Measurements from ENCODE around the gene DENND4B. TPM values are rescaled to one million over a fixed set of nuclear protein-coding genes. Genes with fewer than 3 reads are reported as not detected.

DENND4B gene
- total and polyA plus RNA-seq, 2 experiments from 2014 or later = 3.9 to 6.1 TPM

DNA sequence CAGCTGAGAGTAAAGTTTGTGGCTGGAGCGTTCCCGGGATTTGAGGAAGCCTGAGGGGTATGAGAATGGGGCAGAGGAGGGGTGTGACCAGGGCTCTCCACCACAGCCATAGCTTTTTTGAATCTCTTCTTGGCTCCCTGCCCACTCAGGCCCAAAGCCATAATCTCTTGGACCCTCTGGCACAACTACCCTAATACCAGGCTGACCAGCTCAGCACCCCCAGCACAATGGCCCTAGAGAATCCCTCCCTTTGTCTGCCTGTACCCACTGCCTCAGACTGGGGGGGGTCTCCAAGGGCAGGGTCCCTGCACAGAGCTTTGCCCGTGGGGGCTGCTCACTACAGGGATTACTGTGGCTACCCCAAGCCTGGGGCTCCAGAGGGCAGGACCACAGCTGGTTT lies 7.5 kb downstream of the DENND4B start:
- WGBS, 2 experiments (ENCODE audit: low coverage in 1 of 2, low lambda C conversion rate in 2 of 2, missing lambda C conversion rate in 2 of 2) = 95 to 100% methylated on average over 3 of the region's 3 CpGs
- Histone ChIP-seq H3K79me2 (ENCODE audit: insufficient read depth) (peaks cover 4% of the 10 kb centered on the region), H3K9me3 (ENCODE audit: low read depth) (no peaks in the 10 kb centered on the region), H2AFZ (no peak overlapping the region), H4K20me1 (ENCODE audit: insufficient read depth) (no peaks in the 10 kb centered on the region), H3K27ac (no peak overlapping the region), H3K4me3 (no peak overlapping the region), H3K9ac (no peak overlapping the region), H3F3A (ENCODE audit: insufficient read depth) (no peaks in the 10 kb centered on the region), H3K27me3 (replicated peaks; ENCODE audit: insufficient read depth) (no peaks in the 10 kb centered on the region), H3K9me2 (ENCODE audit: insufficient read depth) (no peaks in the 10 kb centered on the region), H3K4me2 (ENCODE audit: unreplicated experiment) (no peak overlapping the region), H3K4me1 (ENCODE audit: insufficient read depth) (no peaks in the 10 kb centered on the region), H3K36me3 (ENCODE audit: low read depth) (no peaks in the 10 kb centered on the region; the same call in 1 of the 2 replicates)
- in situ Hi-C loops (cut with MboI) = no loop called here
- TF ChIP-seq EZH2 (IDR thresholded peaks at IDR 0.05; ENCODE audit: insufficient read depth, poor library complexity, severe bottlenecking) (no peak), EZH2phosphoT487 (IDR thresholded peaks at IDR 0.05; ENCODE audit: insufficient read depth, low read depth) (no peak)
- DNase-seq = no peak

DNA sequence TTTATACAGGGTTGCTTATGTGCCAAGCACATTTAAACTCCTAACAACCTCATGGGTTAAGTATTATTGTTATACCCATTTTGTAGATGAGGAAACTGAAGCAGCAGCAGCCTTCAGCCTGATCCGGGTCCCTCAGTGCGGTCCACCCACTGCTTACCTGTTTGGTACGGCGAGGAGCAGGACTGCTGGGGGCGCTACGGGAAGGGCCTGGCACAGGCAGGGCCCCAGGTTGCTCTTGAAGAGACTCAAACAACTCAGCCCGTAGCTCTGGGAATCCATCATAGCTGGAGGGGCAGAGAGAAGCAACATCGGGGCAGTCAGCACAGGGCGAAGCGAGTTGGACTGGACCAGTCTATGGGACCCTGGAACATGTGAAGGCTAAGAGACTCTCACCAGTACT lies 9.2 kb downstream of the DENND4B start:
- H3K9me2 ChIP-seq (ENCODE audit: insufficient read depth) = no peaks in the 10 kb centered on the region
- H3F3A ChIP-seq (ENCODE audit: insufficient read depth) = no peaks in the 10 kb centered on the region
- in situ Hi-C loops (cut with MboI) = no loop called here
- H2AFZ ChIP-seq = no peak overlapping the region
- no peak for DNase-seq
- H3K4me1 ChIP-seq (ENCODE audit: insufficient read depth) = no peaks in the 10 kb centered on the region
- H3K36me3 ChIP-seq (ENCODE audit: low read depth) = no peaks in the 10 kb centered on the region; the same call in 1 of the 2 replicates
- no peak overlapping the region for H3K4me2 ChIP-seq (ENCODE audit: unreplicated experiment)
- H3K9me3 ChIP-seq (ENCODE audit: low read depth) = no peaks in the 10 kb centered on the region
- WGBS, 2 experiments (ENCODE audit: low coverage in 1 of 2, low lambda C conversion rate in 2 of 2, missing lambda C conversion rate in 2 of 2) = 93% methylated on average over 10 of the region's 10 CpGs
- no peak overlapping the region for H3K9ac ChIP-seq
- H3K4me3 ChIP-seq = no peak overlapping the region
- H4K20me1 ChIP-seq (ENCODE audit: insufficient read depth) = no peaks in the 10 kb centered on the region
- H3K79me2 ChIP-seq (ENCODE audit: insufficient read depth) = no peaks in the 10 kb centered on the region
- TF ChIP-seq EZH2 (IDR thresholded peaks at IDR 0.05; ENCODE audit: insufficient read depth, poor library complexity, severe bottlenecking) (no peak), EZH2phosphoT487 (IDR thresholded peaks at IDR 0.05; ENCODE audit: insufficient read depth, low read depth) (no peak)
- no peaks in the 10 kb centered on the region for H3K27me3 ChIP-seq (replicated peaks; ENCODE audit: insufficient read depth)
- no peak overlapping the region for H3K27ac ChIP-seq

DNA sequence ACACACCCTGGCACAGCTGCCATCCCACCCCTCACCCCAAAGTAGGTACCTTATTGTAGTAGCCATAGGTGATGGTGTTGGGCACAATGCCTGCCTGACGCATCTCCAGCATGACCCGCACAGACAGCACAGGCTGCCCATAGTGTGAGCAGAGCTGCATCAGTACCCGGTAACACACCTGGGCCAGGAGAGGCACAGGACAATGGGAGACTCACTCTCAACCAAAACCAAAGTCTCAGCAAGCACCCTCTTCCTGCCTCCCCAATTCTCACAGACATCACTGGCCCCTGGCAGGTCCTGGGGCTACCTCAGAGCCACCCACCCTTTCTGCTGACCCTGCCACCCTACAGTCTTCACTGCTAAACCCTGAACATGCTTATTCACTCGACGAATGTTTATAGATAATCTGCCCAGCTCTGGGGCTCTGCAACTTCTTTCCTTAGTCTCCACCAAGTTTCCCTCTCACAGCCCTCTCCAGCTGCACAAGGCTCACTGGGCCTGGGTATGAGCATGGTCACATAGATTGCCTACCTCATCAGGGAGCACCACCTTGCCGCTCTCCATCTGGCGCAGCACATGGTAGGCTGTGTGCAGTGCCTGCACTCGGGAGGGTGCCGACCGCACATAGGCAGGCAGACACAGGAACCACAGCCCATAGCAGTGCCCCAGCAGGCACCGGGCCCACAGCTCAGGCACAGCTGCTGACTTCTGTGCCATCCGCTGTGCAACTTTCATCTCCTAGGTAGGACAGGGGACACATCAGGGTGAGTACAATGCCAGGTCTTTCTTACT lies 10.3 kb downstream of the DENND4B start:
- WGBS, 2 experiments (ENCODE audit: low coverage in 1 of 2, low lambda C conversion rate in 2 of 2, missing lambda C conversion rate in 2 of 2) = 94 to 98% methylated on average over 11 to 12 of the region's 12 CpGs
- Histone ChIP-seq H3K9ac (no peak overlapping the region), H3K27me3 (replicated peaks; ENCODE audit: insufficient read depth) (no peaks in the 10 kb centered on the region), H3K9me3 (ENCODE audit: low read depth) (no peaks in the 10 kb centered on the region), H3K79me2 (ENCODE audit: insufficient read depth) (no peaks in the 10 kb centered on the region), H3K9me2 (ENCODE audit: insufficient read depth) (no peaks in the 10 kb centered on the region), H3K36me3 (ENCODE audit: low read depth) (no peaks in the 10 kb centered on the region; the same call in 1 of the 2 replicates), H3K4me1 (ENCODE audit: insufficient read depth) (no peaks in the 10 kb centered on the region), H3K4me3 (no peak overlapping the region), H4K20me1 (ENCODE audit: insufficient read depth) (no peaks in the 10 kb centered on the region), H3F3A (ENCODE audit: insufficient read depth) (no peaks in the 10 kb centered on the region), H2AFZ (no peak overlapping the region), H3K4me2 (ENCODE audit: unreplicated experiment) (no peak overlapping the region), H3K27ac (no peak overlapping the region)
- no peak for DNase-seq
- in situ Hi-C loops (cut with MboI) = no loop called here
- TF ChIP-seq EZH2phosphoT487 (IDR thresholded peaks at IDR 0.05; ENCODE audit: insufficient read depth, low read depth) (no peak), EZH2 (IDR thresholded peaks at IDR 0.05; ENCODE audit: insufficient read depth, poor library complexity, severe bottlenecking) (no peak)

DNA sequence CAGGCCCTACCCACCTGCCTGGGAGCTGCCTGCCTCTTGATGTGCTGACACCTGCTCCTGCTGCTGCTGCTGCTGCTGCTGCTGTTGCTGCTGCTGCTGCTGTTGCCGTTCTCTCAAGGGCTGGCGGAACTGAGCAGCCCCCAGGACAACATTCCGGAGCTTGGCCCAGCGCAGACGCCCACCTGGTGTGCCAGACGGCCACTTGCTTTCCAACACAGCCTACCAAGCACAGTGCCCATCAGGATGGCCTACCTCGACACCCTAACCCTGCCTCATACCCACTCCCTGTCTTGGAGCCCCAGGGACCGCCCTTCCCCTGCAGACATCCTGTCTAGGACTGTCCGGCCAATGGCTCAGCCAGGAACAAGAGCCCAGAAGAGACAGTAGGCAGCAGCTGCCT lies 11.8 kb downstream of the DENND4B start:
- 94 to 98% methylated on average over 9 of the region's 9 CpGs for WGBS, 2 experiments (ENCODE audit: low coverage in 1 of 2, low lambda C conversion rate in 2 of 2, missing lambda C conversion rate in 2 of 2)
- Histone ChIP-seq H3K27ac (no peak overlapping the region), H3K36me3 (ENCODE audit: low read depth) (no peaks in the 10 kb centered on the region; the same call in 1 of the 2 replicates), H3K4me3 (no peak overlapping the region), H3K9me3 (ENCODE audit: low read depth) (no peaks in the 10 kb centered on the region), H3F3A (ENCODE audit: insufficient read depth) (0 out of 2 replicates have a peak, but pooled peaks cover 7% of the 10 kb centered on the region), H3K9me2 (ENCODE audit: insufficient read depth) (no peaks in the 10 kb centered on the region), H3K79me2 (ENCODE audit: insufficient read depth) (no peaks in the 10 kb centered on the region), H3K27me3 (replicated peaks; ENCODE audit: insufficient read depth) (no peaks in the 10 kb centered on the region), H2AFZ (no peak overlapping the region), H3K4me2 (ENCODE audit: unreplicated experiment) (no peak overlapping the region), H4K20me1 (ENCODE audit: insufficient read depth) (no peaks in the 10 kb centered on the region), H3K4me1 (ENCODE audit: insufficient read depth) (no peaks in the 10 kb centered on the region), H3K9ac (no peak overlapping the region)
- no peak for DNase-seq
- TF ChIP-seq EZH2 (IDR thresholded peaks at IDR 0.05; ENCODE audit: insufficient read depth, poor library complexity, severe bottlenecking) (no peak), EZH2phosphoT487 (IDR thresholded peaks at IDR 0.05; ENCODE audit: insufficient read depth, low read depth) (no peak)
- in situ Hi-C loops (cut with MboI) = no loop called here
